NCI-H146 treated with DMSO at 0.1 percent for 48 hours (cell line): ENCODE data around the gene FGD5.

Experiments
- DNase-seq: peaks from one replicate; lab custom pipeline; 2025; ENCODE audit not compliant: unreplicated experiment; lab: John Stamatoyannopoulos, UW

Gene FGD5, protein sequence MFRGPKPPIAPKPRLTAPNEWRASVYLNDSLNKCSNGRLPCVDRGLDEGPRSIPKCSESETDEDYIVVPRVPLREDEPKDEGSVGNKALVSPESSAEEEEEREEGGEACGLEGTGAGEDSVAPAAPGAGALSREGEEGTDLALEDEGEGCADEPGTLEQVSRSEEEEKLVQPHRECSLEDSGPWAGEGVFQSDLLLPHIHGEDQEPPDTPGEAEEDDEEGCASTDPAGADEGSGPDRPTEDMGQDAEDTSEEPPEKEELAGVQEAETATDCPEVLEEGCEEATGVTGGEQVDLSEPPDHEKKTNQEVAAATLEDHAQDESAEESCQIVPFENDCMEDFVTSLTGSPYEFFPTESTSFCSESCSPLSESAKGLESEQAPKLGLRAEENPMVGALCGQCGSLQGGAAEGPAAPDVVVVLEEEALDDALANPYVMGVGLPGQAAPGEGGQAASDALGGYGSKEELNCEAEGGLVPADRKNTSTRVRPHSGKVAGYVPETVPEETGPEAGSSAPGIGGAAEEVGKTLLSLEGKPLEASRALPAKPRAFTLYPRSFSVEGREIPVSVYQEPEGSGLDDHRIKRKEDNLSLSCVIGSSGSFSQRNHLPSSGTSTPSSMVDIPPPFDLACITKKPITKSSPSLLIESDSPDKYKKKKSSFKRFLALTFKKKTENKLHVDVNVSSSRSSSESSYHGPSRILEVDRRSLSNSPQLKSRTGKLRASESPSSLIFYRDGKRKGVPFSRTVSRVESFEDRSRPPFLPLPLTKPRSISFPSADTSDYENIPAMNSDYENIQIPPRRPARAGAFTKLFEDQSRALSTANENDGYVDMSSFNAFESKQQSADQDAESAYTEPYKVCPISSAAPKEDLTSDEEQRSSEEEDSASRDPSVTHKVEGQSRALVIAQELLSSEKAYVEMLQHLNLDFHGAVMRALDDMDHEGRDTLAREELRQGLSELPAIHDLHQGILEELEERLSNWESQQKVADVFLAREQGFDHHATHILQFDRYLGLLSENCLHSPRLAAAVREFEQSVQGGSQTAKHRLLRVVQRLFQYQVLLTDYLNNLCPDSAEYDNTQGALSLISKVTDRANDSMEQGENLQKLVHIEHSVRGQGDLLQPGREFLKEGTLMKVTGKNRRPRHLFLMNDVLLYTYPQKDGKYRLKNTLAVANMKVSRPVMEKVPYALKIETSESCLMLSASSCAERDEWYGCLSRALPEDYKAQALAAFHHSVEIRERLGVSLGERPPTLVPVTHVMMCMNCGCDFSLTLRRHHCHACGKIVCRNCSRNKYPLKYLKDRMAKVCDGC (N-terminal part only)

DNA sequence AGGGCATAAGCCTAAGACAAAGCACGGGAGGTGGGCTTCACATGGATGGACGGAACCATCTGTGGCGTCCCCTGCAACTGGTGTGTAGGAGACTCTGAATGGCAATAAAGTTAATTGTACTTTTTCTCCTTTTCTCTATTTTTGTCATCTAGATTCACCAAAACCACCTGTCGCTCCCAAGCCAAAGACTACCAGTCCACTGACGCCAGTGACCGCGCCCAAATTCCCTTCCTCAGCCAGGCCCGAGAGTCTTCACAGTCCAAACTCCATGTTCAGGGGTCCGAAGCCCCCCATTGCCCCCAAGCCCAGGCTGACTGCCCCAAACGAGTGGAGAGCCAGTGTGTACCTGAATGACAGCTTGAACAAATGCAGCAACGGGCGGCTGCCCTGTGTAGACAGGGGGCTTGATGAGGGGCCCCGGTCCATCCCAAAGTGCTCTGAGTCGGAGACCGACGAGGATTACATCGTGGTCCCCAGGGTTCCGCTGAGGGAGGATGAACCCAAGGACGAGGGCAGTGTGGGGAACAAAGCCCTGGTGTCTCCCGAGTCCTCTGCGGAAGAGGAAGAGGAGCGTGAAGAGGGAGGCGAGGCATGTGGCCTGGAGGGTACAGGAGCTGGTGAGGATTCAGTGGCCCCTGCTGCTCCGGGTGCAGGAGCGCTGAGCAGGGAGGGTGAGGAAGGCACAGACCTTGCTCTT is at the start of gene FGD5:
Gene FGD5, plus strand, starts transcription at position 159 of the 697 bp plus-strand sequence. Its CDS starts 110 bp downstream, at position 269.
- DNase-seq: no peak

DNA sequence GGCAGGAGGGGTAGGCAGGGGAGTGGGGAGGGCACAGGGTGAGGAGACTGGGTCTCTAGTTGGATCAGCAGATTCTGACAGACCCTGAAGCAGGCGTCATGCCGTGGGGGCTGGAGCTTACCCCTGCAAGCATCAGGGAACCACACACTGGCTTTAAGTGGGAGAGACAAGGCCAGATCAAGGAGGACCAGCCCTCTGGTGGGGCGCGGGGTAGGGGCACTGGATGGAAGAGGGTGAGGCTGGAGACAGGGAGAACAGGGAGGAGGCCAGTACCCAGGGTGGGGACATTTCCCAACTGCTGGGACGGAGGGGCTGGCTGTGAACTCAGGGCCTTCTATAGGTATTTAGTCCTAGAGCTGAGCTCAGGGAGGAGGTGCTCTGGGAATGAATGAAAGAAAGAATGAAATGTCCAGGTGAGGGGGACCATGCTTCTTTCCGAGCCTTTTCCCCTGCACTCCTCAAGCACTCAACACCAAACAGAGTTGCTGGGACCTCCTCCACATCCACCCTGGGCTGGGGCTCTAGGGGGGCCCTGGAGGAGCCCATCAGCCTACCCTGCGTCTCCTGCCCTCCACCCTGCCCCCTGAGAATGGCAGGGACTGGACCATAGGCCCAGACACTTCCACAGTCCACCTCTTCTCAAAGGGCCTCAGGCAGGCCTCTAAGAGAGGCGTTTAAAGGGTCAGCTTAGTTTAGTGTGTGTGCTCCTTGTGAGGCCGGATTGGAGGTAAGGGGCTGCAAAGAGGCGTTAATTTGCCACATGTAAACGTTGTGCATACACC is 49.0 kb upstream of the FGD5 start:
- DNase-seq: no peak

DNA sequence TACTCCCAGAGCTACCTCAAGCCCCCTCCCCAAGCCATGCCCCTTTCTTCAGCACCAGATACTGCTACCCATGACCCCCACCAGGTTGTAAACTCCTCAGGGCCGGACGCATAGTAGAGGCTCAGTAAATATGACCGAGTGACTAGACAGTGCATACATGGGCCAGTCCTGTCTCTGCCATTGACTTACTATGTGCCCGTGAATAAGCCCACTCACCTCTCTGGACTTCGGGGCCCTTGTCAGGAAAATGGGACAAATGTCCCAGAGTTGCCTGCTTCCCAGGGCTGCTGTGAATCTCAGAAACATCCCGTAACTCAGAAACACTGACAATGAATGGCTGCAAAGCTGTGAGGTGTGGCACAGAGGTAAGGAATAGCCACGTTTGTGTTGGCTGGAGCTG is 48.2 kb upstream of the FGD5 start:
- no peak for DNase-seq

DNA sequence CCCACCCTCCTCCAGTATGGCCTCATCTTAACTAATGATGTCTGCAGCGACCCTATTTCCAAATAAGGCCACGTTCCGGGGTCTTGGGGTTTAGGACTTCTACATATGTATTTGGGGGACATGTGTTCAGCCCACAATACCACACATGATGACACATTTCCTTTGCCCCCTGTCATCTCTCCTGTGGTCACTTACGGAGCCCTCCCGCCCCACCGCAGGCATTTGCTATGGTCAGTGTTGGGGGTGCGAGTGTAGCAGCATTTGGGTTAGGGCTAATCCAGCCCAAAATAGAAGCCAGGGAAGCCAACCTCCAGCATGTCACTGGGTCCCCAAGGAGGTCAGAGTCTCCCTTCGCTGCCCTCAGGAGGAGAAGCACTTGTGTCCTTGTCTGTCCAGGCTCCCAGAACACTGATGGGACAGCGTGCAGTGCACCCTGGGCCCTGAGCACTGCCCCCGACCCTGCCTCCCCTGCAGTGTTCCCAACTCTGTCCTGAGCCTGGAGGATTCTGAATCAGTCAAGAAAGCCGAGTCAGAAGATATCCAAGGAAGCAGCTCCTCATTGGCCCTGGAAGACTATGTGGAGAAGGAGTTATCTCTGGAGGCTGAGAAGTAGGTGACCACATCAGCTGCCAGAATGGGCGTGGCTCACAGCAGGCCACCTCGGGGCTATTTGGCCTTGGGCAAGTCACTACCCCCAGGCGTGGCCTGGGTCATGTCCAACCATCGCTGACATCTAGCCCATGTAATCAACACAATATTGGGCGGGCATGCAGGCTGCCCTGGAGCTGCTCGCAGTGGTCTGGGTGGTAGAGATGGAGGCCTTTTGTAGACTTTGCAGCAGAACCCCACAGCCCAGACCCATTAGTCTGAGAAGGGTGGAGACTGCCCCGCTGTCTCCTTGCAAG is 46.9 kb upstream of the FGD5 start:
- no peak for DNase-seq

DNA sequence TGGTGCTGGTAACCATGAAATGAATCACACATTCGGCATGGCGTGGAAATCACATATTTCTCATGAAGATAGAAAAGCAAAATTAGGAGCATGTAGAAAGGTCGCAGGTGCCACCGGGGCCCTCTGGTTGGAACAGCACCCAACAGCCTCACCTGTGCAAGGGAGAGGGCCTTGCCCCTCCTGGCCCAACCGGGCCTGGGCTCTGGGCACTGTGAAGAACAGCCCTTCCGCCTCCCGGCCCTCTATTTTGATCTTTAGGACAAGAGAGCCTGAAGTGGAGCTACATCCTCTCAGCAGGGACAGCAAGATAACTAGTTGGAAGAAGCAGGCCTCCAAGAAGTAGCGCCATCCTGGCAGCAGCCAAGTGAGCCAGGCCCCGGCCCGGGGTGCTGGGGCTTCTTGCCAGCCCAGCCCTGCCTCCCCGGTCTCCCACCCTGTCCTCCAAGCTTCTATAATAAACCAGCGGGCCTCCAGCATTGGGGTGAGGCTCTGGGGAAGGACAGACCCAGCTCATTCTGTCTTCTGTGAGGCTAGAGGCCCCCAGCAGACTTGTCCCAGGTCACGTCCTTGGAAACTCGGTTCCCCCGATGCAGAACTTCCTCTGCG is 46.1 kb upstream of the FGD5 start:
- no peak for DNase-seq

DNA sequence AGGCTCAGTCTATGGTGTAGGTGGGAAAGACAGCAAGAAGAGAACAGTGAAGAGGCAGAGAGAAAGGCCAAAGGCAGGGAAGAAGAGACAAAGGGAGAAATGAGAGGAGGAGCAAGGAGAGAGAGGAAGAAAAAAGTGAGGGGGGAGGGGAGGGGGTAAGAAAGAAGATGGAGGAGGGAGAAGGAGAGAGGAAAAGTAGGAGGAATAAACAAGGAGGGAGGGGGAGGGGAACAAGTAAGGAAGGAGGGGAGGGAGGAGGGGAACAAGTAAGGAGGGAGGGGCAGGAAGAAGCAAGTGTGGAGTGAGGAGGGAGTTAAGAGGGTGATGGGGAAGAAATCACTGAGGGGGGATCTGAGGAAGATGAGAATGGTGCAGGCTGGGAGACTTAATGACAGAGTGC is 45.5 kb upstream of the FGD5 start:
- DNase-seq: no peak

DNA sequence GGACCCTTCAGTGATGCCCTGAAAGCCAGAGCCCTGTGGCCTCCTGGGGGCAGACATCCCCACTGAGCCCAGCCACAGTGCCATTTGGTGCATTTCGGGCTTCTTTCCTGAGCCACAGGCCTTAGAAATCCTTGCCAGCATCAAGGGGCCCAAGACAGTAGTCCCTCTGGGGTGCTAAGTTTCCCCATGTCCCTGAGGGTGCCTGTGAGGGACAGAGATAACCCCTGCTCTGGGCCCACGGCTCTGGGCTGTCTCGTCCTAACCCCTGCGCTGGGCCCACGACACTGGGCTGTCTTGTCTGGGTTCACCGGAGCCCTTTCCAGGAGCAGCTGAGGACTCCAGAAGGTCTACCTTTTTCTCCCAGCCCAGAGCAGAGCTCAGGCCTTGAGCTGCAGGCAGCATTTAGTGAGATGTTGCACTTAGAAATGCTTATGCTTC is 45.1 kb upstream of the FGD5 start:
- no peak for DNase-seq

DNA sequence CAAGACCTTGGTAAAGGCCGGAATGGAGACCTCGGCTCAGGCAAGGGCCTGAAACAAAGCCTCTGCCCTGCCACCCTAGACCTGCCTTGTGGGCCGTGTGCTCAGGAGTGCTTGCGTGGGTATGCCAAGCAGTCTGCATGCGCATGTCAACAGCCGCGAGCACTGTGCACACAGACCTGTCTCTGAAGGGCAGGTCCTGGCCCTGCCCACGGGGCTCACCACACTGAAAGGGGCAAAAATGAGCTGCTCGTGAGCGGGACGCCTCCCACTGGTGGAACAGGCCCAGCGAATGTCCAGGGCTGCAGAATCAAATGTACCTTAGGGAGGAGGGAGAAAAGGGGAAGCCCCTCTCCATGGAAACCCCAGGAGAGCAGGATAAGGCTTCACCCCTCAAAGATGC is 44.3 kb upstream of the FGD5 start:
- no peak for DNase-seq

DNA sequence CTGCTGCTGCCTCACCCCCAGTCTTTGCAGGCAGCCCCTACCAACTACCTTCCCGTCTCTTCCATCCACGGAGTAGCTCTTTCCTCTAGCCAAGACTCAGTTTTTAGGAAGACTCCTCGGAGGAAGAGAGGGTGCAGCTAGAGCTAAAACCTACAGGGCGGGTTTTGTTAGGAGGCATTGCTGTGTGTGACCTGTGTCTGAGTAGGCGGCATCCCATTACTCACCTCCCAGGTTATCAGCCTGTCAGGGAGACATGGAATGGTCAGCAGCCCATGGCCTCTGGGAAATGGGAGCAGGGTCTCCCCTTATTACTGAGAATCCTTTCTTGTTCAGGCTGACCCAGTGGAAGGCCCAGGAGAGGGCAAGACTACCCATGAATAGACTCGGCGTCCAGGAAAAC is 43.8 kb upstream of the FGD5 start:
- no peak for DNase-seq

DNA sequence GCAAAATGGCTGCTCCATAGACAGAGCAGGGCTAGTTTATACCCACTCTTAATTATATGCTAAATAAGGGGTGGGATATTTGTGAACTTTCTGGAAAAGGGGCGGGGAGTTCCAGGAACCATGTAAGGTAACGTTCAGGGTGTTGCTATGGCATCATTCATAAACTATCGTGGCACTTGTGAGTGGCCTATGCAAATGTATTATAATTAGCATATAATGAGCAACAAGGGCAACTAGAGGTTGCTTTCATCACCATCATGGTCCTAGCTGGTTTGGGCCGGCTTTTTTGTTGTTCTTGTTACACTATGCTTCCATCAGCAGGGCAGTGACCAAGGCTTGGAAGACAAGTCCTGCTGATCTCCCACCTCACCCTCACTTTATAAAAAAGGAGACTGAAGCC is 43.2 kb upstream of the FGD5 start:
- DNase-seq: no peak

DNA sequence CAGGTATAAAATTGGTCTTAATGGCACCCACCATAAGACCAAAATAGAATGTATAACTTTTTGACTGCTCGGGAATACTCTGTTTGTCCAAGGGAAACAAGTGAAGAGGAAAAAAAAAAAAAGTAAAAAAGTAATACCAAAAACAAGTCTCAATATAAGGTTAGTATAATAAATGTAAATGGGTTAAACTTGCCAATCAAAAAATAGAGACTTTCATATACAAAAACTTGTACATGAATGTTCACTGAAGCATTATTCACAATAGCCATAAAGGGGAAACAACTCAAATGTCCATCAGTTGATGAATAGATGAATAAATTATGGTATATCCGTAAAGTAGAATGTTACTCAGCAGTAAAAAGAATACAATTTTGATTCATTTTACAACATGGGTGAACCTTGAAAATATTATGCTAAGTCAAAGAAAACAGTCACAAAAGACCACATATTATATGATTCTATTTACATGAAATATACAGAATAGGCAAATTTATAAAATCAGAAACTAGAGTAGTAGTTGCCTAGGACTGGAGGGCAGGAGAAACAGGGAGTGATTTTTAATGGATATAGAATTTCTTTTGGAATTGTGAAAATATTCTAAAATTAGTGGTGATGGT is 39.6 kb upstream of the FGD5 start:
- no peak for DNase-seq

DNA sequence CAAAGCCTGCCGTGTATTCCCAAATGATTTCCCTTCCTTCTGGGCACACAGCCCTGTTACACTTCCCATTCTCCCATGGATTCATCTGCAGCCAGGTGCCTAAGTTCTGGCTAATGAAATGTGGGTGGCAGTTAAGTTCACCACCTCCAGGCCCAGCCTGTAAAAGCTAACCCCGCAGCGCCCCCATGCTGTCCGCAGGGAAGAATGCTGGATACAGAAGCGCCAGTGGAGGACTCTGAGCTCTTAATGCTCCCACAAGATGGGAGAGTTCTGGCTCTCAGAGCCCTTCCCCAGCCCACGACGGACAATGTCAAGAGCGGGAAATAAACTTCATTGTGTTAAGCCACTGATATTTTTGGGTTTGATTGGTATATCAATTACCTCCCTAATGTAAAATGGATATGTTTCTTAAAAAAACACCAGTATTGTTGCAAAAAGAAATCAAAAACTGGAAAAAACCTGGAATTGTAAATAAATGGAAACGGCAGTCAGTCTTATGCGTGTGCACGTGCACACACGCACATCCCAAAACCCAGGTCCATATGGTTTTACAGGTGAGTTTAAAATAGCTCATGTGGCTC is 37.7 kb upstream of the FGD5 start:
- peak; percentile 20 for DNase-seq

DNA sequence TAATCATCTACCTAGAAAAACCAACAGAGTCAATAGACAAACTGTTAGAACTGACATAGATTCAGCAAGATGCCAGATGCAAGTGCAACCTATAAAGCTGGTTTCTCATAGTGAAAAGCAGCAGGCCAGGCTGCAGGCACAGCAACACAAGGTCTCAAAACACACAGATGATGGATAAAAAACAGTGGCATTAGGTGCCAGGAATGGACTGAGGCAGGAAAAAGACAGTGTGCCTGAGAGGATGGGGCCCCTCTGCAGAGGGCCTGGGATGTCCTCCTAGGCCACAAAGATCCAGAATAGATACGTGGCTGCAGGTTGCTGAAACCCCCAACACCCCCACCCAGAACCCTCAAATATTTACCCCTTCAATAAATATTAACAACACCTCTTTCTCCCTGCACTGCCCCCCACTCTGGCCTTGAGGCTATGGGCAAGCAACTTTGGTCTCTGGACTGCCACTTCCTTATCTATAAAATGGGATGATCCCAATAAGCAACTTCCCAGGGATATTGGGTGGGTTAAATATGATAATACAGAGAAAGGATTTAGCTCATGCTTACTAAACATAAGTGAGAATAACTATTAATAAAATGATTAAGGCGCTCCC is 35.2 kb upstream of the FGD5 start:
- DNase-seq: no peak

DNA sequence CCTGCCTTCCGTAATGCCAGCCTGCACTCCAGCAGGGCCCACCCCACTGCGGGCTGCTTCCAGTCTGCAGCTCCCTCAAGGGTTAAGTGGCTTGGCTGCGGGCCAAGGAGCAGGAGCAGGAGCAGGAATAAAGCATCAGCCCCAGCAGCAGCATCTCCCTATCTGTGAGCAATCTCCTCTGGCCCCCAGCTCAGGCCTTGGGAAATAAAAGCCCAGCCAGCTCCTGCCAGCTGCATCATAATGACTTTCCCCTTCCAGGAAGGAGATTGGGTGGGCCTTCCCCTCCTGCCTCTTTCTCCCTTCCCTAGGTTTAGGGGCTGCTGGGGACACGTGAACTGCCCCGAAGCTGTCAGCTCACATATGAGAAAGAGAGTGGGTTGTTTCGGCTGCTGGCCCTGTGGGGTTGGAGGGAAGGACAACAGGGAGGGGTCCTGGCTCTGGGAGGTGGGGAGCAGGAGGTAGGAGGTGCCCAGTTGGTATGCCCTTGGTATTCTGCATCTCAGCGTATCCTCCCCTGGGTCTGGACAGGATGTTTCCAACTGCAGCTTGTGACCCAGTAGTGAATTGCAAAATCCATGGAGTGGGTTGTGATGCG is 34.6 kb upstream of the FGD5 start:
- DNase-seq: no peak

DNA sequence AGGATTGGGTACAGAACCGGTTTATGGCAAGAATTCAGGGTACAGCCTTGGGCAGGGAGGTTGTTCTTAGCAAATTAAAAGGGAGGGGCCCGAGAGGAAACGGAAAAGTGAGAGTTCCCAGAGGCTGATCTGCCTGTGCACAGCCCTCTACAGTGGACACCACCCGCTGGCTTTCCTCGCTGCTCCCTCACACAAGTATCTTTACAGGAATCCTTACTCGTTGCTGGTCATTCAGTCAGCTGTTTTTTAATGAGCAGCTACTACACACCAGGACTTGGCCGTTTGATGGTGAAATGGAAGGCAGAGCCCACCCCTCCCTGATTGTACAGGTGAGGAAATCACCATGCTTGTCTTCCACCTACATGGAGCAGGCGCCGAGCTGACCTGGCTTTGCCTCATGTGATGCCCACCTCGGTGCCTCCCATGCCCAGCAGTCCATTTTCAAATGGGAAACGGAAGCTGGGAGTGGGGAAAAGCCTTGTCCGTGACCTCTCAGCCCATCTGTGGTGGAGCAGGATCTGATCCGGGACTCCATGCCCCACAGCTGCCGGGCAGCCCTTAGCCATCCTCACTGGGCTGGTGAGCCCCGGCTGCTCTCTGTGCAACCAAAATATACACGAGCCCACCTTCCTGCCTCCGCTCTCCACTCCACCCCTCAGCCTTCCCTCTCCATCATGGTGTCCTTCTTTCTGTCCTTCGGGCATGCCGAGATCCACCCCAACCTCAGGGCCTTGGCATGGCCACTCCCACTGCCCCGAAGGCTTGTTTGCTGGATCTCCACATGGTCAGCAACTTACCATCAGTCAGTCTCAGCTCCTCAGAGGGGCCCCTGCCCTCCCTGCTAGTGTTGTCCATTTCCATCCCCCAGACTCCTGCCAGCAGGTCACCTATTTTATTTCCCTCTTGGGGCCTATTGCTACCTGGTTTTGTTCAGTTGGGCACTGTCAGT is 33.3 kb upstream of the FGD5 start:
- no peak for DNase-seq

DNA sequence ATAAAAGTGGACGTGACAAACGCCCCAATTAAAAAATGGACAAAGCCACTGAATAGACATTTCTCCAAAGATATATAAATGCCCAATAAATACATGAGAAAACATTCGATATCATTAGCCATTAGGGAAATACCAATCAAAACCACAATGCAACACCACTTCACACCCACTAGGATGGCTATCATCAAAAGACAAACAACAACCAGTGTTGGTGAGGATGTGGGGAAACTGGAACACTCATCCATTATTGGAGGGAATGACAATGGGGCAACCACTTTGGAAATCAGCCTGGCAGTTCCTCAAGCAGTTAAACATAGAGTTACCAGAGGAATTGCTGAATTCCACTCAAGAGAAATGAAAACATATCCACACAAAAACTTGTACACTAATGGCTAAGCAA is 32.4 kb upstream of the FGD5 start:
- DNase-seq: no peak
